Measurements from ENCODE around the gene KCNQ1.

KCNQ1 gene

GRCh38 chr11:2752923-2753322 is 308.1 kb downstream of the KCNQ1 start:
- H3K4me3 ChIP-seq (ENCODE audit: low read depth, low read length, poor library complexity, severe bottlenecking), result no peak overlapping the region
- H3K9me2 ChIP-seq (ENCODE audit: low read depth, low read length), result no peaks in the 10 kb centered on the region
- H3K9ac ChIP-seq (ENCODE audit: low read length), result no peak overlapping the region
- no peaks in the 10 kb centered on the region; the same call in 1 of the 2 replicates for H3K36me3 ChIP-seq (ENCODE audit: insufficient read depth, low read length)
- no peaks in the 10 kb centered on the region for H4K20me1 ChIP-seq (ENCODE audit: insufficient read depth, low read length)
- 0 out of 2 replicates have a peak, but pooled peaks cover 10% of the 10 kb centered on the region for H3K27me3 ChIP-seq (ENCODE audit: insufficient read depth, low read length)
- no peaks in the 10 kb centered on the region for H3K4me1 ChIP-seq (ENCODE audit: insufficient read depth, low read length, severe bottlenecking)
- no peak overlapping the region for H3K27ac ChIP-seq (ENCODE audit: low read depth, low read length, poor library complexity, severe bottlenecking)
- TF ChIP-seq CTCF (IDR thresholded peaks at IDR 0.05; ENCODE audit: low read length) (no peak), EZH2 (IDR thresholded peaks at IDR 0.05; ENCODE audit: borderline replicate concordance, low read length) (no peak)
- no peaks in the 10 kb centered on the region for H3K79me2 ChIP-seq (ENCODE audit: insufficient read depth, low read length)
- H3K4me2 ChIP-seq (ENCODE audit: low read length), result no peak overlapping the region
- H2AFZ ChIP-seq (ENCODE audit: low read length), result no peak overlapping the region
- no peaks in the 10 kb centered on the region for H3F3A ChIP-seq (ENCODE audit: insufficient read depth, low read length)
- H3K9me3 ChIP-seq (ENCODE audit: low read length), result peaks cover 9% of the 10 kb centered on the region; the same call in 1 of the 2 replicates

GRCh38 chr11:2754008-2754407 is 309.2 kb downstream of the KCNQ1 start:
- Histone ChIP-seq H2AFZ (ENCODE audit: low read length) (no peak overlapping the region), H3K27me3 (ENCODE audit: insufficient read depth, low read length) (0 out of 2 replicates have a peak, but pooled peaks cover 10% of the 10 kb centered on the region)

GRCh38 chr11:2755071-2755470 is 310.3 kb downstream of the KCNQ1 start:
- Histone ChIP-seq H4K20me1 (ENCODE audit: insufficient read depth, low read length) (no peaks in the 10 kb centered on the region), H3K4me2 (ENCODE audit: low read length) (no peak overlapping the region), H2AFZ (ENCODE audit: low read length) (no peak overlapping the region), H3F3A (ENCODE audit: insufficient read depth, low read length) (no peaks in the 10 kb centered on the region), H3K27ac (ENCODE audit: low read depth, low read length, poor library complexity, severe bottlenecking) (no peak overlapping the region), H3K9me2 (ENCODE audit: low read depth, low read length) (no peaks in the 10 kb centered on the region), H3K4me1 (ENCODE audit: insufficient read depth, low read length, severe bottlenecking) (no peaks in the 10 kb centered on the region), H3K9me3 (ENCODE audit: low read length) (peaks cover 9% of the 10 kb centered on the region; the same call in 1 of the 2 replicates), H3K4me3 (ENCODE audit: low read depth, low read length, poor library complexity, severe bottlenecking) (no peak overlapping the region), H3K79me2 (ENCODE audit: insufficient read depth, low read length) (no peaks in the 10 kb centered on the region), H3K27me3 (ENCODE audit: insufficient read depth, low read length) (0 out of 2 replicates have a peak, but pooled peaks cover 10% of the 10 kb centered on the region), H3K9ac (ENCODE audit: low read length) (no peak overlapping the region), H3K36me3 (ENCODE audit: insufficient read depth, low read length) (no peaks in the 10 kb centered on the region; the same call in 1 of the 2 replicates)
- no peak for TF ChIP-seq EZH2 (IDR thresholded peaks at IDR 0.05; ENCODE audit: borderline replicate concordance, low read length)
- TF ChIP-seq CTCF (IDR thresholded peaks at IDR 0.05; ENCODE audit: low read length), result no peak

More at GRCh38 chr11:2754008-2754407, 309.2 kb downstream of the KCNQ1 start:
- Histone ChIP-seq H4K20me1 (ENCODE audit: insufficient read depth, low read length) (no peaks in the 10 kb centered on the region), H3K4me1 (ENCODE audit: insufficient read depth, low read length, severe bottlenecking) (no peaks in the 10 kb centered on the region), H3K79me2 (ENCODE audit: insufficient read depth, low read length) (no peaks in the 10 kb centered on the region), H3K9me3 (ENCODE audit: low read length) (peaks cover 9% of the 10 kb centered on the region; the same call in 1 of the 2 replicates), H3K36me3 (ENCODE audit: insufficient read depth, low read length) (no peaks in the 10 kb centered on the region; the same call in 1 of the 2 replicates), H3F3A (ENCODE audit: insufficient read depth, low read length) (no peaks in the 10 kb centered on the region), H3K9ac (ENCODE audit: low read length) (no peak overlapping the region), H3K9me2 (ENCODE audit: low read depth, low read length) (no peaks in the 10 kb centered on the region), H3K4me2 (ENCODE audit: low read length) (no peak overlapping the region), H3K4me3 (ENCODE audit: low read depth, low read length, poor library complexity, severe bottlenecking) (no peak overlapping the region), H3K27ac (ENCODE audit: low read depth, low read length, poor library complexity, severe bottlenecking) (no peak overlapping the region)
- TF ChIP-seq CTCF (IDR thresholded peaks at IDR 0.05; ENCODE audit: low read length), result no peak
- no peak for TF ChIP-seq EZH2 (IDR thresholded peaks at IDR 0.05; ENCODE audit: borderline replicate concordance, low read length)
